Nephron progenitor cell (in vitro differentiated cells): ENCODE results near the gene PRKD3.
"Not testable (repeated sequence)": the region's sequence is repeated elsewhere in the genome, so short reads cannot be mapped to it uniquely, and the experiment has no call there.

Experiments used
- DNase-seq: peaks from one replicate; pipeline ENCODE4 v3.0.0; 2021
- H3K27ac Mint-ChIP-seq: 2 replicates; pipeline ENCODE4 v1.8.0; 2021; ENCODE audit warnings: mild to moderate bottlenecking, moderate library complexity, mixed read lengths
- H3K27me3 Mint-ChIP-seq: 2 replicates; pipeline ENCODE4 v1.8.0; 2021; ENCODE audit warnings: mild to moderate bottlenecking, low read depth, mixed read lengths; ENCODE audit not compliant: poor library complexity
- H3K36me3 Mint-ChIP-seq: 2 replicates; pipeline ENCODE4 v1.8.0; 2021; ENCODE audit warnings: low read depth, mixed read lengths
- H3K4me1 Mint-ChIP-seq: 2 replicates; pipeline ENCODE4 v1.8.0; 2021; ENCODE audit warnings: mixed read lengths
- H3K4me3 Mint-ChIP-seq: 2 replicates; pipeline ENCODE4 v1.8.0; 2021; ENCODE audit warnings: mild to moderate bottlenecking, moderate library complexity, mixed read lengths
- H3K9me3 Mint-ChIP-seq: 2 replicates; pipeline ENCODE4 v1.8.0; 2021; ENCODE audit warnings: mild to moderate bottlenecking, moderate library complexity, mixed read lengths
- TF ChIP-seq, protein P1 (sequence below): fragments of 200-600 bp; sonication (generic); IDR thresholded peaks from 2 replicates; pipeline ENCODE4 v1.5.0; 2021; ENCODE audit warnings: antibody characterized with exemption

The PRKD3 gene

DNA sequence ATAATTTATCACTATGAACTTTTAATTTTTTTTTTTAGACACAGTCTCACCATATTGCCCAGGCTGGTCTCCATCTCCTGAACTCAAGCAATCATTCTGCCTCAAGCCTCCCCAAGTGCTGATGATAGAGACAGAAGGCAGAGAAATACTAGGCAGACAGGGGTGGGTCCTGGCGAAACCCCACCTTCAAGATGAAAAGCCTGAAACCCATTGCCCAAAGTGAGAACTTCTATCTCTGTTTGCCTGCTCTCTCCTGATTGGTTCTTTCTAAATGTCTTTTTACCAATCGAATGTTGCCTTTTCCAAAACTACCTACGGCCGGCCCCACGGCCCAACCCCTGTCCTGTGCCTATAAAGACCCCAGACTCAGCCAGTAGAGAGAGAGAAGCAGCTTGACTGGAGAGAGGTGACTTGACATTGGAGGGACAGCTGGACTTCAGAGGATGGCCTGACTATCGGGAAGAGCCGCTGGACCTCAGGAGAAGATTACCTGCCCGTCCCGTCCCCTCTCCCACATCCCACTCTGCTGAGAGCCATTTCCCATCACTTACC, 21.9 kb downstream of the PRKD3 start:
- peak overlapping the region; percentile 51 for H3K27ac Mint-ChIP-seq

DNA sequence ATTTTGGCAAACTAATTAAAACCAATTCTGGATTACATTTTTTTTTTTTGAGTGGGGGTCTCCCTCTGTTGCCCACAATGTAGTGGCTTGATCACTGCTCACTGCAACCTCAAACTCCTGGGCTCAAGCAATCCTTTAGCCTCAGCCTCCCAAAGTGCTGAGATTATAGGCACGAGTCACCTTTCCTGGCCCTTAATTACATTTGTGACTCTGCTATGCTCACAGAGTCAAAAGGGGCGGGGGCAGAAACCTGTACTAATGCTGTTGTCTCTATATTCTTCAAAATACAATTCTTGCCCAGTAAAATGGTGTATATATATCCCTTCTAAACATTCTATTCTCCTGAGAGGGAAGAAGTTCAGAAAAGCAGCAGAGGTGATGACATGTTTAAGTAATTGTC, 23.2 kb downstream of the PRKD3 start:
- peaks cover 43% of the 10 kb centered on the region for H3K36me3 Mint-ChIP-seq
- no peak overlapping the region for H3K4me3 Mint-ChIP-seq
- peaks cover 27% of the 10 kb centered on the region for H3K4me1 Mint-ChIP-seq
- no peak overlapping the region for H3K27ac Mint-ChIP-seq
- no peak for DNase-seq
- TF ChIP-seq, protein P1, sequence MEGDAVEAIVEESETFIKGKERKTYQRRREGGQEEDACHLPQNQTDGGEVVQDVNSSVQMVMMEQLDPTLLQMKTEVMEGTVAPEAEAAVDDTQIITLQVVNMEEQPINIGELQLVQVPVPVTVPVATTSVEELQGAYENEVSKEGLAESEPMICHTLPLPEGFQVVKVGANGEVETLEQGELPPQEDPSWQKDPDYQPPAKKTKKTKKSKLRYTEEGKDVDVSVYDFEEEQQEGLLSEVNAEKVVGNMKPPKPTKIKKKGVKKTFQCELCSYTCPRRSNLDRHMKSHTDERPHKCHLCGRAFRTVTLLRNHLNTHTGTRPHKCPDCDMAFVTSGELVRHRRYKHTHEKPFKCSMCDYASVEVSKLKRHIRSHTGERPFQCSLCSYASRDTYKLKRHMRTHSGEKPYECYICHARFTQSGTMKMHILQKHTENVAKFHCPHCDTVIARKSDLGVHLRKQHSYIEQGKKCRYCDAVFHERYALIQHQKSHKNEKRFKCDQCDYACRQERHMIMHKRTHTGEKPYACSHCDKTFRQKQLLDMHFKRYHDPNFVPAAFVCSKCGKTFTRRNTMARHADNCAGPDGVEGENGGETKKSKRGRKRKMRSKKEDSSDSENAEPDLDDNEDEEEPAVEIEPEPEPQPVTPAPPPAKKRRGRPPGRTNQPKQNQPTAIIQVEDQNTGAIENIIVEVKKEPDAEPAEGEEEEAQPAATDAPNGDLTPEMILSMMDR: no peak
- no peaks in the 10 kb centered on the region for H3K27me3 Mint-ChIP-seq
- H3K9me3 Mint-ChIP-seq: no peaks in the 10 kb centered on the region

More for the DNA sequence above, 21.9 kb downstream of the PRKD3 start:
- TF ChIP-seq, protein P1: no peak
- Mint-ChIP-seq H3K4me3 (no peak overlapping the region), H3K9me3 (no peaks in the 10 kb centered on the region), H3K27me3 (no peaks in the 10 kb centered on the region), H3K36me3 (peaks cover 43% of the 10 kb centered on the region), H3K4me1 (peaks cover 38% of the 10 kb centered on the region)
- no peak for DNase-seq

DNA sequence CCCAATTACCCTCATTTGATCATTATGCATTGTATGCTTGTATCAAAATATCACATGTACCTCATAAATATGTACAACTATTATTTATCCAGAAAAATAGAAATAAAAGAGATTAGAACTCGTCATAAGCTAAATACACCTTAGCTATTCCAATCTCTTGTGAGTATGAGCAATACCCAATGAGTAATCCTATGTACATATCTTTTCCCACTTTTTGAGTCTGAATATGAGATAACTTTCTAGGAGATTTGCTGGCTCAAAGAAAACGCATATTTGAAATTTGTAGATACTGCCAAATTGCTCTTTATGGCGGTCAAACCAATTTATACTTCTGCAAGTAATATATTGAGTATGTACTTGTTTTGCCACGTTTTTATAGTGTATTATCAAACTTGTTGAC, 24.1 kb downstream of the PRKD3 start:
- Mint-ChIP-seq H3K4me1 (peaks cover 18% of the 10 kb centered on the region), H3K27me3 (no peaks in the 10 kb centered on the region), H3K27ac (no peak overlapping the region), H3K9me3 (no peaks in the 10 kb centered on the region), H3K36me3 (peaks cover 48% of the 10 kb centered on the region), H3K4me3 (no peak overlapping the region)
- DNase-seq: no peak
- TF ChIP-seq, protein P1: no peak

DNA sequence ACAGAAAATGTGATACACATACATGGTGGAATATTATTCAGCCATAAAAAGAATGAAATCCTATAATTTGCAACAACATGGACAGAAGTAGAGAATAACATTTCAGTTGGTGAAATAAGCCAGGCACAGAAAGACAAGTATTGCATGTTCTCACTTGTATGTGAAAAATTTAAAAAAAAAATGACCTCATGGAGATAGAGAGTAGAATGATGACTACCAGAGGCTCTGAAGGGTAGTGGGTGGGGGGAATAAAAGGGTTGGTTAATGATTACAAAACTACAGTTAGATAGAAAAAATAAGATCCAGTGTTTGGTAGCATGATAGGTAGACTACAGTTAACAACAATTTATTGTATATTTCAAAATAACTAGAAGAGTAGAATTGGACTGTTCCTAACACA, 24.5 kb downstream of the PRKD3 start:
- TF ChIP-seq, protein P1: no peak
- H3K27ac Mint-ChIP-seq: no peak overlapping the region
- H3K9me3 Mint-ChIP-seq: no peaks in the 10 kb centered on the region
- H3K4me1 Mint-ChIP-seq: peaks cover 15% of the 10 kb centered on the region
- DNase-seq: no peak
- H3K4me3 Mint-ChIP-seq: no peak overlapping the region
- peaks cover 48% of the 10 kb centered on the region for H3K36me3 Mint-ChIP-seq
- H3K27me3 Mint-ChIP-seq: no peaks in the 10 kb centered on the region

DNA sequence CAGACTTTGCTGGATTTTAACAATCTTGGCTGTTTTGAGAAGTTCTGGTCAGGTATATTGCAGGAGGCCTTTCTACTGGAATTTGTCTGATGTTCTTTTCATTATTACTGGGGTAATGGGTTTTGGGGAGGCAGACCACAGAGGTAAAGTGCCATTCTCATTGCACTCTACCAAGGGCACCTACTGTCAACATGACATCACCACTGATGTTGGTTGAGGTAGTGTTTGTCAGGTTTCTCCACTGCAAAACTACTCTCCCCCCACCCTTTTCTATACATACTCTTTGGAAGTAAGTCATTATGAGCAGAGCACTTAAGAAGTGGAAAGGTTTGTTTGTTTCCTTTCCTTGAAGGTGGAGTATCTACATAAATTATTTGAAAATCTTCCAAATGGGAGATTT, 27.0 kb downstream of the PRKD3 start:
- Mint-ChIP-seq H3K9me3 (no peaks in the 10 kb centered on the region), H3K4me3 (no peak overlapping the region), H3K27ac (no peak overlapping the region), H3K27me3 (no peaks in the 10 kb centered on the region), H3K36me3 (peaks cover 44% of the 10 kb centered on the region), H3K4me1 (peaks cover 10% of the 10 kb centered on the region)
- no peak for DNase-seq
- TF ChIP-seq, protein P1: no peak

DNA sequence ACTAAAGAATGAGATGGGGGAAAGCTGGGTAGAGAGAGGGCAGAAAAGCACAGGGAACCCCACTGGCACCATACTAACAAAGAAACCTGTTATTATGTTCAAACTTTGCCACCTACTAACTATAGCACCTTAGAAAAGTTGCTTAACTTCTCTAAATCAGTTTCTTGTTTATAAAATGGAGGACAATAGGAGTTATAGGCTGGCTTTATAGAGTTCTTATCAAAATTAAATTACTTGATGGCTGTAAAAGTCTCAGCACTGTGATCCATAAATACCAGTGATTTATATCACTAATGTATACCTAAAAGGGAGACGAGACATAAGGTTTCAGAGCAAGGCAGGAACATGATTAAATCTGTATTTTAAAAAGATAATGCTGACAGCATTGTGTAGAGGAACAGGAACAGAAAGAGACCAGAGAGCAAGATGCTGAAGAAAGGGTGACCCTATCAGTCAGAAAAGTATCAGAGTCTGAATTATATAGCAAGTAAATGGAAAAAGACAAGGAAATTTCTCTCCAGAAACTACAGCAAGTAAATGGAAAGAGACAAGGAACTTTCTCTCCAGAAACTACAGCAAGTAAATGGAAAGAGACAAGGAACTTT, 29.1 kb downstream of the PRKD3 start:
- TF ChIP-seq, protein P1: no peak
- Mint-ChIP-seq H3K4me3 (no peak overlapping the region), H3K4me1 (no peaks in the 10 kb centered on the region), H3K27ac (peak overlapping the region; percentile 73), H3K36me3 (peaks cover 63% of the 10 kb centered on the region), H3K27me3 (no peaks in the 10 kb centered on the region), H3K9me3 (no peaks in the 10 kb centered on the region)
- DNase-seq: no peak

DNA sequence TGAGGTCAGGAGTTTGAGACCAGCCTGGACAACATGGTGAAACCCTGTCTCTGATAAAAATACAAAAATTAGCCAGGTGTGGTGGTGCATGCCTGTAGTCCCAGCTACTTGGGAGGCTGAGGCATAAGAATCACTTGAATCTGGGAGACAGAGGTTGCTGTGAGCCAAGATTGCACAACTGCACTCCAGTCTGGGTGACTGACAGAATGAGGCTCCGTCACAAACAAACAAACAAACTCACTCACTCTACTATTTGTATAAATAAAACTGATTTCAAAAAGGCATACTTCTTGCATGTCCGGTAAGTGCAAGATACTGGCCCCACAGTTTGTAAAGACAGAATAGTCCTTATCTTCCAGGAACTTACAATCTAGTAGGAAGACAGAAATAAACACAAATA, 29.8 kb downstream of the PRKD3 start:
- H3K9me3 Mint-ChIP-seq, H3K4me1 Mint-ChIP-seq, H3K27me3 Mint-ChIP-seq, H3K27ac Mint-ChIP-seq, H3K4me3 Mint-ChIP-seq, DNase-seq: not testable (repeated sequence)
- peaks cover 64% of the 10 kb centered on the region for H3K36me3 Mint-ChIP-seq
